GM23248 (cell line): ENCODE measurements around the gene SHMT2.

Experiments
- EZH2 ChIP-seq: fragments of 200-600 bp; sonication (generic); IDR thresholded peaks from 2 replicates; pipeline ENCODE4 v1.6.1; 2018; ENCODE audit warnings: antibody characterized with exemption, mild to moderate bottlenecking; ENCODE audit not compliant: insufficient read depth, poor library complexity, severe bottlenecking
- EZH2phosphoT487 ChIP-seq: fragments of 200-600 bp; sonication (generic); IDR thresholded peaks from 2 replicates; pipeline ENCODE4 v1.6.1; 2018; ENCODE audit warnings: antibody characterized with exemption, moderate library complexity, mild to moderate bottlenecking, low read depth; ENCODE audit not compliant: insufficient read depth

DNA sequence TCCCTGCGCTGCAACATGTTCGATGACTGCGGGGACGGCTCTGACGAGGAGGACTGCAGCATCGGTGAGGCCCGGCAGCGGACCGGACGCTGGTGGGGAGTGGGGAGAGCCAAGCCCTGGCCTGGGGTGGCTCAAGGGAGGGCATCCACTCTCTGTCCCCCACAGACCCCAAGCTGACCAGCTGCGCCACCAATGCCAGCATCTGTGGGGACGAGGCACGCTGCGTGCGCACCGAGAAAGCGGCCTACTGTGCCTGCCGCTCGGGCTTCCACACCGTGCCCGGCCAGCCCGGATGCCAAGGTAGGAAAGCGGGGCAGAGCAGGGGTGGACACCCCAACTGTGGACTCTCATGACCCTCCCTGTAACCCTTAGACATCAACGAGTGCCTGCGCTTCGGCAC, 24.3 kb upstream of the SHMT2 start:
- no peak for TF ChIP-seq EZH2
- no peak for TF ChIP-seq EZH2phosphoT487
